ENCODE results near the gene KIF3B.

Gene KIF3B

DNA sequence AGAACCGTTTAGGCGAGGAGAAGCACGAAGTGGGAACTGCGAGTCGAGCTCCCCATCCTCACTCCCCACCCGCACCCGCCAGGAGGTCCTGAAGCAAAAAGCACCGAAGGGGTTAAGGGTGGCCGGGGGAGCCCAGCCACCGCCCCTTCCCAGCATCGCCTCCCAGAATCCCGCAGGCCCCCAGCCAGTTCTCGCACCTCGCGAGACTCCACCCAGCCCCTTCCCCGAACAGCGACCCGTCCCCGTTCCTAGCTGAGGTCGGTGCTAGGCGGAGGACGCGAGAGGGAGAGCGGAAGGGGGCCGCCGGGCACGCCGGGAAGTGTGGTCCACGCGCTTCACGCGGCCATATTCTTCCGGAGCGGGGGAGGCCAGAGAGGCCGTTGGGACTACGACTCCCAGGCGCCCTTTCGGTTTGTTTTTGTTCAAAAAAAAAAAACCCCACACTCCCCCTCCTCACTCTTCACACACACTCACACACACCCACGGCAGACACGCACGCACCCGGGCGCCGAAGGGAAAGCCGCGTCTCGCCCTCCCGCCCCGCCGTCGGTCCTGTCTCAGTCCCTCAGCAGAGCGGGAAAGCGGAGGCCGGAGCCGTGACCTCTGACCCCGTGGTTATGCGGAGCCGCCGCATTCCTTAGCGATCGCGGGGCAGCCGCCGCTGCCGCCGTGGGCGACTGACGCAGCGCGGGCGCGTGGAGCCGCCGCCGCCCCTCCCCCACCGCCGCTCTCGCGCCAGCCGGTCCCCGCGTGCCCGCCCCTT lies 80.6 kb downstream of the KIF3B start, which contains the start of gene ASXL1:
Gene ASXL1, plus strand, starts transcription at position 463 of the 763 bp plus-strand sequence. CDS start 445 bp downstream, outside the sequence.
- ChIA-PET CTCF (no interaction called here), POLR2A (interaction anchor here (0.7 to 1.5 kb wide), 5 partner anchors 10 to 148 kb away, joined by 3 to 7 read pairs (median 4); no protein-coding TSS in a partner anchor)
- peak; percentile 95 for DNase-seq (ENCODE audit: extremely low spot score)
- TF ChIP-seq SP1 (IDR thresholded peaks at IDR 0.05) (peak; percentile 86; the same call in 1 of the 2 replicates), TARDBP (IDR thresholded peaks at IDR 0.05) (peak; percentile 97), ELF4 (IDR thresholded peaks at IDR 0.05) (peak; percentile 58), ARNT (IDR thresholded peaks at IDR 0.05) (no peak), LEF1 (IDR thresholded peaks at IDR 0.05; ENCODE audit: borderline replicate concordance) (no peak), L3MBTL2 (conservative IDR thresholded peaks at IDR 0.05) (no peak), NFRKB (IDR thresholded peaks at IDR 0.05) (no peak), BHLHE40 (IDR thresholded peaks at IDR 0.05; ENCODE audit: borderline replicate concordance) (no peak), SUZ12 (IDR thresholded peaks at IDR 0.05) (no peak), FOXM1 (IDR thresholded peaks at IDR 0.05; ENCODE audit: borderline replicate concordance) (peak; percentile 95), ZNF384 (IDR thresholded peaks at IDR 0.05) (peak; percentile 98), HDGF (IDR thresholded peaks at IDR 0.05; ENCODE audit: borderline replicate concordance) (no peak), CTBP1 (IDR thresholded peaks at IDR 0.05; ENCODE audit: borderline replicate concordance) (no peak), FOXA1 (IDR thresholded peaks at IDR 0.05) (no peak), FOXK2 (IDR thresholded peaks at IDR 0.05) (no peak)
- TF ChIP-seq, protein P1, sequence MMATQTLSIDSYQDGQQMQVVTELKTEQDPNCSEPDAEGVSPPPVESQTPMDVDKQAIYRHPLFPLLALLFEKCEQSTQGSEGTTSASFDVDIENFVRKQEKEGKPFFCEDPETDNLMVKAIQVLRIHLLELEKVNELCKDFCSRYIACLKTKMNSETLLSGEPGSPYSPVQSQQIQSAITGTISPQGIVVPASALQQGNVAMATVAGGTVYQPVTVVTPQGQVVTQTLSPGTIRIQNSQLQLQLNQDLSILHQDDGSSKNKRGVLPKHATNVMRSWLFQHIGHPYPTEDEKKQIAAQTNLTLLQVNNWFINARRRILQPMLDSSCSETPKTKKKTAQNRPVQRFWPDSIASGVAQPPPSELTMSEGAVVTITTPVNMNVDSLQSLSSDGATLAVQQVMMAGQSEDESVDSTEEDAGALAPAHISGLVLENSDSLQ (IDR thresholded peaks at IDR 0.05): no peak

DNA sequence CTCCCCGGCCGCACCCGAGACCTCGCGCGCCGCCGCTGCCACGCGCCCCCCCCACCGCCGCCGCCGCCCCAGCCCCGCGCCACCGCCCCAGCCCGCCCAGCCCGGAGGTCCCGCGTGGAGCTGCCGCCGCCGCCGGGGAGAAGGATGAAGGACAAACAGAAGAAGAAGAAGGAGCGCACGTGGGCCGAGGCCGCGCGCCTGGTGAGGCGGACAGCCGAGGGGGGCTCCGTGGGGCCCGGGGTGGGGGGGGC lies 81.1 kb downstream of the KIF3B start:
- POLR2A ChIA-PET: interaction anchor here (0.6 to 0.8 kb wide), 2 partner anchors 22 to 54 kb away, joined by 3 read pairs; no protein-coding TSS in a partner anchor
- TF ChIP-seq HDGF (IDR thresholded peaks at IDR 0.05; ENCODE audit: borderline replicate concordance) (no peak), CTBP1 (IDR thresholded peaks at IDR 0.05; ENCODE audit: borderline replicate concordance) (no peak), LEF1 (IDR thresholded peaks at IDR 0.05; ENCODE audit: borderline replicate concordance) (no peak), SUZ12 (IDR thresholded peaks at IDR 0.05) (no peak), SP1 (IDR thresholded peaks at IDR 0.05) (no peak), ZNF384 (IDR thresholded peaks at IDR 0.05) (no peak), L3MBTL2 (conservative IDR thresholded peaks at IDR 0.05) (no peak), ARNT (IDR thresholded peaks at IDR 0.05) (no peak), TARDBP (IDR thresholded peaks at IDR 0.05) (no peak), FOXA1 (IDR thresholded peaks at IDR 0.05) (no peak), FOXK2 (IDR thresholded peaks at IDR 0.05) (no peak), ELF4 (IDR thresholded peaks at IDR 0.05) (no peak), NFRKB (IDR thresholded peaks at IDR 0.05) (no peak), FOXM1 (IDR thresholded peaks at IDR 0.05; ENCODE audit: borderline replicate concordance) (no peak), BHLHE40 (IDR thresholded peaks at IDR 0.05; ENCODE audit: borderline replicate concordance) (no peak)
- CTCF ChIA-PET: no interaction called here
- DNase-seq (ENCODE audit: extremely low spot score): no peak

DNA sequence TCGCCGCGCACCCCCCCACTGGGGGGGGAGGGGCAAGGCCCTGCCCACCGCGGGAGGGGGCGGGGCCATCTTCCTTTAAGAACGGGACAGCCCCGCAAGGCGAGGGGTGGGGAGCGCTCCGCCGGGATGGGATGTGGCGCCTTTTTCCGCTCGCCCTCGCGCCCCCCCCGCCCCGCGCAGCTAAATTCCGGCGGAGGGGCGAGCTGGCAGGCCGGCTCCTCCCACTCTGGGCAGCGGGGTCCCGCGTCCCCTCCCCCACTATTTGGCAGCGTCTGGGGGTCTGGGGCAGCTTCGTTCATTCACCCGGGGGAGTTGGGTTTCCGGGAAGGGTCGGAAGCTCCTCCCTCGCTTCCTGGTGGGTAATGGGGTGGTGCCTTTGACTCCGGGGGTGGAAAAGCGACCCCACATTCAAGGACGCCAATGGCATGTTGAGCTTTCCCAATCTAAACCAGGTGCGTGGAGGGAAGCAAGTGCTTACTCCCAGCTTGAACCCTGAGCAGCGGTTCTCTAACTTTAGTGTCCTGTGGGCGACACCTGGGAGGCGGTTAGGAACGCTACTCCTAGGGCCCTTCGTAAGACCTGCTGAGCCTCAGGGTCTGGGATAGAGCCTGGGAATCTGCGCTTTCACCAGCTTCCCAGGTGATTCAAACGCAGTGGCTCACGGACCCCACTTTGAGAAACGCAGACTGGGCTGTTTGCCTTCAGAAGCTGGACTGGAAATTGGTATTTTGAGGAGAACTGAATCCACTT lies 81.6 kb downstream of the KIF3B start:
- ChIA-PET CTCF (no interaction called here), POLR2A (interaction anchor here (0.6 to 0.8 kb wide), 3 partner anchors 12 to 53 kb away, joined by 3 read pairs; no protein-coding TSS in a partner anchor)
- TF ChIP-seq L3MBTL2 (conservative IDR thresholded peaks at IDR 0.05) (no peak), FOXM1 (IDR thresholded peaks at IDR 0.05; ENCODE audit: borderline replicate concordance) (0 out of 2 replicates have a peak, but pooled peaks have one; percentile 27)
- DNase-seq (ENCODE audit: extremely low spot score): peak; percentile 71

DNA sequence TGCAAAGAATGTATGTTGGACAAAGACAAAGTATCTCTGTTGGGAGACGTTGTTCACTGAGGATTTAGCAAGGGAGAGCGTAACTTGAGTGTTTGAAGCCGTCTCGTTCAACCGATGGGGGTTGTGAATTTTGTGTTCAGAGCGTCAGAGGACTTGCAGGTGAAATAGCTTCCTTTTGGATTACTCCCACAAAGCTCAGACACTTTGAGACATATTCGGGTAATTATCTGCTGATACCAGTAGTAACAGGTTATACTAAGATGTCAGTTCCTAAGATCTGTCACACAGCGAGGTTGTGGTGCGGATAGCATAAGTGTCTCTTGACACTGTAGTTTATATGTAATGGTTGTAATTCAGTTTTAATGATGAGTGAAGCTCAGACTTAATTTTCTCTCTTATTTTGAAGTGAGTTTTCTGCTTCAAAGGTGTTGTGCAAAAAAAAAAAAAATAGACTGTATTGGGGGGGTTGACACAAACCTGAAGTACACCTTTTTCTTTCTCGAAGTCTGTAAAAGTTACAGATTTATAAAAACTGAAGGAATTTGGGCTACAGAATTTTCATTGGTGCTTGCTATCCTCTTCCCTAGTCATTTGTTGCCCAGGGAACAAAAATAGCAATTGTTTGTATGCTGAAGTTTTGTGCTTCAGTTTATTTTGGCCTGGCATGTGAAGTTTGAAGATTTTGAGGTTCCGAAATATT lies 82.3 kb downstream of the KIF3B start:
- DNase-seq (ENCODE audit: extremely low spot score): no peak

DNA sequence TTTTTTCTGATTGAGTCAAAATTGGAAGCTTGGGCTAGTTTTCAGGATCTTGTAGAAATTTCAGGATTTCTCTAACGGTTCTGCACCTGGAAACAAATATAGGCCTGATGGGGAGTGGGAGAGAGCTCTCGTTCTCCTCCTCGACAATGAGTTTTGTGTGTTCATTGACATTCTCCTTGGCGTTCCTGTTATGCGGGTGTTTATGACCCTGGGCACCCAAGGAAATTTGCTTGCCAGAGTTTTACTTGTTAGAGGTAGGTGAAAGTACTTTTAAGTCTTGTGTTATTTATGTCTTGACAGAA lies 82.8 kb downstream of the KIF3B start:
- no peak for TF ChIP-seq ZNF384 (IDR thresholded peaks at IDR 0.05)
- TF ChIP-seq HDGF (IDR thresholded peaks at IDR 0.05; ENCODE audit: borderline replicate concordance): no peak
- TF ChIP-seq L3MBTL2 (conservative IDR thresholded peaks at IDR 0.05): no peak
- TF ChIP-seq SP1 (IDR thresholded peaks at IDR 0.05): no peak
- no peak for TF ChIP-seq ELF4 (IDR thresholded peaks at IDR 0.05)
- no peak for TF ChIP-seq FOXK2 (IDR thresholded peaks at IDR 0.05)
- TF ChIP-seq FOXM1 (IDR thresholded peaks at IDR 0.05; ENCODE audit: borderline replicate concordance): no peak
- TF ChIP-seq NFRKB (IDR thresholded peaks at IDR 0.05): no peak
- TF ChIP-seq FOXA1 (IDR thresholded peaks at IDR 0.05): no peak
- TF ChIP-seq TARDBP (IDR thresholded peaks at IDR 0.05): no peak
- no peak for TF ChIP-seq ARNT (IDR thresholded peaks at IDR 0.05)
- no peak for TF ChIP-seq SUZ12 (IDR thresholded peaks at IDR 0.05)
- TF ChIP-seq, protein P1 (IDR thresholded peaks at IDR 0.05): no peak
- TF ChIP-seq CTBP1 (IDR thresholded peaks at IDR 0.05; ENCODE audit: borderline replicate concordance): no peak
- no peak for TF ChIP-seq BHLHE40 (IDR thresholded peaks at IDR 0.05; ENCODE audit: borderline replicate concordance)
- no peak for TF ChIP-seq LEF1 (IDR thresholded peaks at IDR 0.05; ENCODE audit: borderline replicate concordance)
- DNase-seq (ENCODE audit: extremely low spot score): no peak
- ChIA-PET POLR2A (no interaction called here), CTCF (no interaction called here)

More for the DNA sequence above, 82.3 kb downstream of the KIF3B start:
- POLR2A ChIA-PET: interaction anchor here (0.7 kb wide), 1 partner anchor 11 kb away, joined by 3 read pairs; no protein-coding TSS in a partner anchor
- CTCF ChIA-PET: no interaction called here
- TF ChIP-seq BHLHE40 (IDR thresholded peaks at IDR 0.05; ENCODE audit: borderline replicate concordance) (no peak), SUZ12 (IDR thresholded peaks at IDR 0.05) (no peak), SP1 (IDR thresholded peaks at IDR 0.05) (no peak), FOXM1 (IDR thresholded peaks at IDR 0.05; ENCODE audit: borderline replicate concordance) (no peak), NFRKB (IDR thresholded peaks at IDR 0.05) (no peak), FOXK2 (IDR thresholded peaks at IDR 0.05) (no peak), TARDBP (IDR thresholded peaks at IDR 0.05) (no peak)

All from HEK293T (cell line).